Heart left ventricle (tissue), 13 donors: Measurements from ENCODE around the gene NALCN.

ENCODE experiments used
- CTCF ChIP-seq, 12 donors: fragments of 200-600 bp; sonication (generic) in 4 of 12; IDR thresholded peaks; one replicate each; pipeline versions ENCODE4 v1.5.0 to v1.8.0; 2018 to 2022; ENCODE audit warnings: antibody characterized with exemption in 12 of 12, mild to moderate bottlenecking in 5 of 12
- POLR2A ChIP-seq, 2 donors: fragments of 450-650 bp; IDR thresholded peaks; one replicate each; pipeline ENCODE4 v1.6.1; 2017; ENCODE audit warnings: antibody characterized with exemption in 2 of 2, mild to moderate bottlenecking in 2 of 2, moderate library complexity in 2 of 2
- donor health status: ischemic (EF 13 %, LVEDD 7.1; RV severe dilation, severe dysfunction).
- donor health status: DM: no; HTN: yes; CAD: no.
- donor health status: DM: no; HTN: no; CAD: no.
- donor health status: ischemic (EF 25% LVEDD 6.9; RV normal size, moderate dysfunction).
- donor health status: ischemic (EF 25% LVEDD 5.7; RV mildly dilated, moderate dysfunction).
- donor health status: ischemic (EF 35%, LVEDD 5.7; RV mildly dilated, moderate dysfunction).
- donor health status: nonischemic (EF 11% LVEDD 7.7; RV severe dilation, severe dysfunction).
- donor health status: DM: yes; HTN: yes; CAD: no.
- donor health status: PGD.
- donor health status: ischemic (EF 29% LVEDD 5.4; RV normal size, mild dysfunction).
- donor health status: nonischemic (EF 23%, LVEDD 6.1; RV moderate dilation, normal function).

DNA sequence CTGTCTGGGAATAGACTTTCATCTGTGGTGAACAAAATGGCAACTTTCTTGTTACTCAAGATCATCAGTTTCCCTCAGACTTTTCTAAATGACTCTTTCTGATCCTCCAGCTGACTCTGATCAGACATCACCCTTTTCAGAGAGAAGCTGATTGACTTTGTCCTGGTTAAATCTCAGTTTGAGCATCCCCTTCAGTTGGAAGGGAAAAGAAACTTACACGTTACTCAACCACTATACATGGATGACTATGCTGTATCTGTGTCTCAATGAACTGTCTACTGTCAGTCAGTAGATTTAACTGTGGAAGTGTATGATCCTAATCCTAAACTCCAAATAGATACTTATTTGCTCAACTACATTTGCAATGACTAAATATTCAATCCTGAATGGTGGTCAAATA lies 118.5 kb downstream of the NALCN start:
- TF ChIP-seq CTCF (IDR thresholded peaks at IDR 0.05): no peak
- TF ChIP-seq POLR2A (IDR thresholded peaks at IDR 0.05): no peak
